CD4-positive, alpha-beta T cell (primary cell): ENCODE data around the gene MUL1. TPM values are rescaled to one million over a fixed set of nuclear protein-coding genes. Genes with fewer than 3 reads are reported as not detected.
A peak's percentile ranks its signal among the peaks of the same experiment; 100 is the strongest.

ENCODE experiments used
- ATAC-seq: fragments of 200-7000 bp; cut with Tn5 transposase; one replicate; pipeline ENCODE4 v1.10.0; 2022; ENCODE audit warnings: mild to moderate bottlenecking; ENCODE audit not compliant: poor library complexity
- CTCF ChIA-PET: fragments of 350-600 bp; sonication (Branson Sonifier 250); formaldehyde crosslinking; loops from one replicate; lab custom pipeline; 2021; ENCODE audit warnings: antibody characterized with exemption, inconsistent platforms; lab: Charles Lee
- POLR2A ChIA-PET: fragments of 350-600 bp; sonication (Branson Sonifier 250); formaldehyde crosslinking; loops from one replicate; lab custom pipeline; 2021; ENCODE audit warnings: antibody characterized with exemption, inconsistent platforms; lab: Charles Lee
- DNase-seq, 14 experiments: peaks; one replicate each; pipeline ENCODE4 v3.0.0-alpha.2; 2013 to 2020; ENCODE audit warnings: mixed read lengths in 2 of 14
- H3K27ac ChIP-seq, 2 donors: one replicate each; pipeline versions ENCODE4 v1.5.1 to v1.7.0; 2013; ENCODE audit warnings: low read length in 2 of 2, low read depth in 1 of 2, mild to moderate bottlenecking in 1 of 2
- H3K27me3 ChIP-seq, 2 experiments: 1 replicate in 1 of 2; 2 replicates in 1 of 2; pipeline versions ENCODE4 v1.6.1 to v1.7.0; 2013; ENCODE audit warnings: low read length in 2 of 2, control low read depth in 1 of 2, mild to moderate bottlenecking in 1 of 2, moderate library complexity in 1 of 2; ENCODE audit not compliant: insufficient read depth in 2 of 2, control insufficient read depth in 1 of 2
- H3K36me3 ChIP-seq: one replicate; pipeline ENCODE4 v1.6.1; 2013; ENCODE audit warnings: low read length, control low read depth; ENCODE audit not compliant: insufficient read depth
- H3K4me1 ChIP-seq: one replicate; pipeline ENCODE4 v1.6.1; 2013; ENCODE audit warnings: low read length, control low read depth; ENCODE audit not compliant: insufficient read depth
- H3K4me3 ChIP-seq: one replicate; pipeline ENCODE4 v1.5.1; 2013; ENCODE audit warnings: mild to moderate bottlenecking, low read length, moderate library complexity
- H3K9me3 ChIP-seq, 2 experiments: 1 replicate in 1 of 2; 2 replicates in 1 of 2; pipeline versions ENCODE4 v1.6.1 to v1.7.0; 2013; ENCODE audit warnings: low read length in 2 of 2, mild to moderate bottlenecking in 2 of 2, control low read depth in 1 of 2, moderate library complexity in 1 of 2; ENCODE audit not compliant: control insufficient read depth in 1 of 2, insufficient read depth in 1 of 2
- H3K27ac Mint-ChIP-seq: one replicate; pipeline ENCODE4 v1.8.0; 2020; ENCODE audit warnings: mixed read lengths
- H3K27me3 Mint-ChIP-seq: one replicate; pipeline ENCODE4 v1.8.0; 2021; ENCODE audit warnings: mixed read lengths
- H3K36me3 Mint-ChIP-seq: one replicate; pipeline ENCODE4 v1.8.0; 2021; ENCODE audit warnings: low read depth, mixed read lengths
- H3K4me1 Mint-ChIP-seq: one replicate; pipeline ENCODE4 v1.8.0; 2021; ENCODE audit warnings: low read depth, mixed read lengths
- H3K4me3 Mint-ChIP-seq: one replicate; pipeline ENCODE4 v1.8.0; 2020; ENCODE audit warnings: mild to moderate bottlenecking, mixed read lengths
- H3K9me3 Mint-ChIP-seq: one replicate; pipeline ENCODE4 v1.8.0; 2020; ENCODE audit warnings: mixed read lengths
- CTCF ChIP-seq: fragments of 200-600 bp; IDR thresholded peaks from one replicate; pipeline ENCODE4 v1.8.0; 2022; ENCODE audit warnings: antibody characterized with exemption, mild to moderate bottlenecking
- intact Hi-C, 2 experiments: fragments of 100-400 bp; cut with DNase I in 1 of 2; cut with micrococcal nuclease in 1 of 2; formaldehyde crosslinking; loops; one replicate each; pipeline versions ENCODE4 v1.15.1 to v1.9.0; 2023 to 2025; cut with DNase I, micrococcal nuclease
- total RNA-seq, 174 experiments: library from RNA in 2 of 174; stranded (reverse) in 2 of 174; gene quantifications; one replicate each; pipeline ENCODE4 v1.2.3 and lab custom pipeline; 2021 to 2026

Gene MUL1
- total RNA-seq, 2 experiments from 2014 or later: 17.2 to 17.6 TPM

GRCh38 chr1:20493839-20494608, 13.9 kb downstream of the MUL1 start:
- Histone ChIP-seq H3K4me3 (no peak overlapping the region), H3K27me3 (peaks cover 2 to 4% of the 10 kb centered on the region in 2 experiments), H3K27ac (no peak overlapping the region), H3K9me3 (no peaks in the 10 kb centered on the region), H3K36me3 (peaks cover 9% of the 10 kb centered on the region), H3K4me1 (peaks cover 9% of the 10 kb centered on the region)
- ChIA-PET POLR2A (interaction anchor here (1.0 to 1.5 kb wide), 4 partner anchors 12 to 281 kb away, joined by 3 to 4 read pairs (median 4); partner anchors contain the start of gene MUL1), CTCF (interaction anchor here (0.7 to 1.4 kb wide), 9 partner anchors 8 to 578 kb away, joined by 3 to 5 read pairs (median 4); partner anchors contain the start of gene CAMK2N1)
- Mint-ChIP-seq H3K27ac (no peak overlapping the region), H3K4me1 (no peaks in the 10 kb centered on the region), H3K9me3 (no peaks in the 10 kb centered on the region), H3K36me3 (peaks cover 8% of the 10 kb centered on the region), H3K4me3 (no peak overlapping the region), H3K27me3 (no peaks in the 10 kb centered on the region)
- ATAC-seq: peak; percentile 95
- TF ChIP-seq CTCF: peak; percentile 97
- intact Hi-C loops: loop anchor here (1.0 to 5.0 kb wide), 7 partner anchors 117 to 576 kb away; no protein-coding TSS in a partner anchor
- peak; percentile 68 to 89 (median 81) for DNase-seq

DNA sequence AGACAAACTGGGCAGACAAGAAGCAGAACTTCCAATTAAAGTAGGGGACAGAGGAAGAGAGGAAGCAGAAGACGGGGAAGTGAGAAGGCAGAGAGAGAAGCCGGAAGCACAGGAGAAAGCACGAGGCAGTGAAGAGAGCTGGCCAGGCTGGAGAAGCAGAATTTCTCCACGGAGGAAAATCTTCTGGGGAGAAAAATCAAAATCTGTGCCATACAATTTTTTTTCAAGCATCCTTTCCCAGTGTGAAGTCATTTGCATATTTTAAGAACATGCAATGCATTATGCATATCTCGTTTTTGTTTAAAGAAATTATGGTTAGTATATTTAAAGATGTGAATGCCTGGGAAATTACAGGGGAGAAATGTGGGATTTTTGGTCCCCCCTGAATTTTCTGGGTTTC, 14.6 kb downstream of the MUL1 start:
- no peak for TF ChIP-seq CTCF
- Histone ChIP-seq H3K27me3 (peaks cover 2 to 4% of the 10 kb centered on the region in 2 experiments), H3K27ac (no peak overlapping the region), H3K36me3 (peaks cover 6% of the 10 kb centered on the region), H3K9me3 (no peaks in the 10 kb centered on the region), H3K4me1 (peaks cover 9% of the 10 kb centered on the region), H3K4me3 (no peak overlapping the region)
- peaks cover 7% of the 10 kb centered on the region for H3K27me3 Mint-ChIP-seq
- DNase-seq (no peak), ATAC-seq (no peak)
- intact Hi-C loops: loop anchor here (1.0 to 5.0 kb wide), 7 partner anchors 116 to 575 kb away; no protein-coding TSS in a partner anchor
- ChIA-PET CTCF (interaction anchor here (0.6 to 1.4 kb wide), 8 partner anchors 9 to 789 kb away, joined by 3 to 5 read pairs (median 4); no protein-coding TSS in a partner anchor), POLR2A (interaction anchor here (1.0 to 1.5 kb wide), 4 partner anchors 13 to 280 kb away, joined by 3 to 4 read pairs (median 4); partner anchors contain the start of gene MUL1)
- no peak overlapping the region for H3K4me3 Mint-ChIP-seq
- peaks cover 1% of the 10 kb centered on the region for H3K36me3 Mint-ChIP-seq
- H3K27ac Mint-ChIP-seq: no peak overlapping the region
- no peaks in the 10 kb centered on the region for H3K9me3 Mint-ChIP-seq
- no peaks in the 10 kb centered on the region for H3K4me1 Mint-ChIP-seq

DNA sequence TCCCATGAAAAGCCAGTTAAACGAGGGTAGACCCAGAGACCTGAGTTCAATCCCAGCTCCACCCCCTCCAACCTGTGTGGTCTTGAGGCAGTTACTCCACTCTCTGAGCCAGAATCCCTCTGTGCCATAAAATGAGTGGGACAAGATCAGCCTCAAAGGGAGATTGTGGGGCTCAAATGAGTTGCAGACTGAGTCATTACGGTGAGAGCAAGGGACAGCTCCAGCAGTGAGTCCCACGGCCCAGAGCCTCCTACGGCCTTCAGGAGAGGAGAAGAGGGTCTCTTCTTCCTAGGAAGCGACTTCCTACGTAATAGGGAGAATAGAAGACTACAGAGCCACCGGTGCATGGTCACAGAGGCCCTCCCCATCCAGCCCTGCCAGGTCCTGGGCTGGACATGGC, 15.2 kb downstream of the MUL1 start:
- Mint-ChIP-seq H3K9me3 (no peaks in the 10 kb centered on the region), H3K27ac (no peak overlapping the region), H3K4me3 (no peak overlapping the region), H3K27me3 (peaks cover 10% of the 10 kb centered on the region), H3K36me3 (no peaks in the 10 kb centered on the region), H3K4me1 (no peaks in the 10 kb centered on the region)
- ATAC-seq (no peak), DNase-seq (no peak)
- intact Hi-C loops: loop anchor here (1.0 to 5.0 kb wide), 7 partner anchors 115 to 574 kb away; no protein-coding TSS in a partner anchor
- Histone ChIP-seq H3K9me3 (no peaks in the 10 kb centered on the region), H3K4me1 (peaks cover 9% of the 10 kb centered on the region), H3K4me3 (no peak overlapping the region), H3K36me3 (peaks cover under 1% of the 10 kb centered on the region), H3K27me3 (peaks cover 2 to 4% of the 10 kb centered on the region in 2 experiments), H3K27ac (no peak overlapping the region)
- POLR2A ChIA-PET: interaction anchor here (1.5 kb wide), 1 partner anchor 15 kb away, joined by 4 read pairs; the partner anchor contains the start of gene MUL1
- no peak for TF ChIP-seq CTCF
- CTCF ChIA-PET: interaction anchor here (0.8 kb wide), 1 partner anchor 576 kb away, joined by 4 read pairs; no protein-coding TSS in a partner anchor
